Upper lobe of left lung (tissue), 6 donors: Measurements from ENCODE around the gene DVL3. TPM values are rescaled to one million over a fixed set of nuclear protein-coding genes. Genes with fewer than 3 reads are reported as not detected.

Experiments used
- ATAC-seq, 2 donors: fragments of 200-7000 bp; cut with Tn5 transposase; one replicate each; pipeline ENCODE4 v1.9.1; 2022; ENCODE audit warnings: mild to moderate bottlenecking in 2 of 2, moderate library complexity in 2 of 2; ENCODE audit not compliant: low FRiP score in 2 of 2
- DNase-seq, 2 donors: peaks; one replicate each; pipeline ENCODE4 v3.0.0-alpha.2; 2019 to 2020
- H3K27ac ChIP-seq, 4 donors: fragments of 200-600 bp; sonication (generic); one replicate each; pipeline ENCODE4 v1.5.1; 2016 to 2019
- H3K27me3 ChIP-seq, 4 donors: fragments of 200-600 bp; sonication (generic); one replicate each; pipeline ENCODE4 v1.5.1; 2017 to 2019
- H3K36me3 ChIP-seq, 4 donors: fragments of 200-600 bp; sonication (generic); one replicate each; pipeline ENCODE4 v1.5.1; 2016 to 2019
- H3K4me1 ChIP-seq, 4 donors: fragments of 200-600 bp; sonication (generic); one replicate each; pipeline ENCODE4 v1.5.1; 2018 to 2019
- H3K4me3 ChIP-seq, 4 donors: fragments of 200-600 bp; sonication (generic); one replicate each; pipeline ENCODE4 v1.5.1; 2017 to 2019; ENCODE audit warnings: mild to moderate bottlenecking in 2 of 4, moderate library complexity in 1 of 4
- H3K9me3 ChIP-seq, 4 donors: fragments of 200-600 bp; sonication (generic); one replicate each; pipeline ENCODE4 v1.5.1; 2018 to 2019
- EP300 ChIP-seq, 4 donors: sonication (generic); formaldehyde crosslinking; IDR thresholded peaks; one replicate each; pipeline ENCODE4 v1.5.1; 2017; ENCODE audit warnings: antibody characterized with exemption in 4 of 4, control low read depth in 2 of 4
- POLR2A ChIP-seq, 4 donors: fragments of 450-650 bp; IDR thresholded peaks; one replicate each; pipeline ENCODE4 v1.5.1; 2016 to 2017; ENCODE audit warnings: antibody characterized with exemption in 4 of 4, mild to moderate bottlenecking in 2 of 4
- POLR2AphosphoS5 ChIP-seq, 2 donors: sonication (generic); formaldehyde crosslinking; IDR thresholded peaks; one replicate each; pipeline ENCODE4 v1.5.1; 2017; ENCODE audit warnings: antibody characterized with exemption in 2 of 2
- WGBS, 2 donors: methylation state at CpG; one replicate each; pipeline ENCODE4 v1.1.5; 2017 to 2018; 5-methylcytosine and 5-hydroxymethylcytosine counted together
- total RNA-seq, 6 donors: library from RNA; depleted of rRNA in 4 of 6; stranded (reverse); fragments of >200 nt in 4 of 6; gene quantifications; one replicate each; pipeline versions ENCODE4 v1.1.0 to v1.2.1, GENCODE V29; 2016 to 2021
- TF ChIP-seq, protein P1 (sequence below), 6 experiments: fragments of 450-650 bp in 4 of 6; fragments of 200-600 bp in 2 of 6; sonication (generic) in 2 of 6; IDR thresholded peaks; one replicate each; pipeline ENCODE4 v1.5.1; 2016 to 2019; ENCODE audit warnings: antibody characterized with exemption in 6 of 6
- donor health status: DM: no; HTN: no; CAD: no; lungs with moderate emphysema.
- donor health status: DM: no; HTN: yes; CAD: no; lungs with severe emphysema.

Gene DVL3
- total RNA-seq, 6 donors from 2014 or later = 36.5 to 106 (median 62.8) TPM

DNA sequence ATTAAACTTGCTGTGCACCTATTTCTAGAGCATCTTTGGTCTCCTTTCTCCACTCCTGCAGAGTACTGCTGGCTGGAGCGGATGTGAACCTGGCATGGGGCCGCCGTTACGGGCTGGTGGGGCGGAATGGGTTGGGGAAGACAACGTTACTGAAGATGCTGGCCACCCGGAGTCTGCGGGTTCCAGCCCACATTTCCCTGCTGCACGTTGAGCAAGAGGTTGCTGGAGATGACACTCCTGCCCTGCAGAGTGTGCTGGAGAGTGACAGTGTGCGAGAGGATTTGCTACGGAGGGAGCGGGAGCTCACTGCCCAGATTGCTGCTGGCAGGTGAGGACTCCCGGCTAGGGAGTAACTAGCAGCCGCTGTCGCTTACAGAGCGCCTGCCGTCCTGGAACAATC, 32.9 kb downstream of the DVL3 start:
- H3K27me3 ChIP-seq = no peaks in the 10 kb centered on the region
- H3K4me3 ChIP-seq = no peak overlapping the region
- no peak for ATAC-seq
- peaks cover 39 to 71% (median 63%) of the 10 kb centered on the region in 4 donors for H3K36me3 ChIP-seq
- DNase-seq = no peak
- no peak overlapping the region for H3K27ac ChIP-seq
- H3K9me3 ChIP-seq = no peaks in the 10 kb centered on the region
- H3K4me1 ChIP-seq = peaks cover 16 to 28% (median 20%) of the 10 kb centered on the region in 4 donors
- TF ChIP-seq POLR2AphosphoS5 (IDR thresholded peaks at IDR 0.05) (no peak), EP300 (IDR thresholded peaks at IDR 0.05) (no peak), POLR2A (IDR thresholded peaks at IDR 0.05) (no peak)
- TF ChIP-seq, protein P1, sequence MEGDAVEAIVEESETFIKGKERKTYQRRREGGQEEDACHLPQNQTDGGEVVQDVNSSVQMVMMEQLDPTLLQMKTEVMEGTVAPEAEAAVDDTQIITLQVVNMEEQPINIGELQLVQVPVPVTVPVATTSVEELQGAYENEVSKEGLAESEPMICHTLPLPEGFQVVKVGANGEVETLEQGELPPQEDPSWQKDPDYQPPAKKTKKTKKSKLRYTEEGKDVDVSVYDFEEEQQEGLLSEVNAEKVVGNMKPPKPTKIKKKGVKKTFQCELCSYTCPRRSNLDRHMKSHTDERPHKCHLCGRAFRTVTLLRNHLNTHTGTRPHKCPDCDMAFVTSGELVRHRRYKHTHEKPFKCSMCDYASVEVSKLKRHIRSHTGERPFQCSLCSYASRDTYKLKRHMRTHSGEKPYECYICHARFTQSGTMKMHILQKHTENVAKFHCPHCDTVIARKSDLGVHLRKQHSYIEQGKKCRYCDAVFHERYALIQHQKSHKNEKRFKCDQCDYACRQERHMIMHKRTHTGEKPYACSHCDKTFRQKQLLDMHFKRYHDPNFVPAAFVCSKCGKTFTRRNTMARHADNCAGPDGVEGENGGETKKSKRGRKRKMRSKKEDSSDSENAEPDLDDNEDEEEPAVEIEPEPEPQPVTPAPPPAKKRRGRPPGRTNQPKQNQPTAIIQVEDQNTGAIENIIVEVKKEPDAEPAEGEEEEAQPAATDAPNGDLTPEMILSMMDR (IDR thresholded peaks at IDR 0.05) = no peak
- WGBS, 2 donors = 90 to 95% methylated on average over 17 of the region's 17 CpGs

DNA sequence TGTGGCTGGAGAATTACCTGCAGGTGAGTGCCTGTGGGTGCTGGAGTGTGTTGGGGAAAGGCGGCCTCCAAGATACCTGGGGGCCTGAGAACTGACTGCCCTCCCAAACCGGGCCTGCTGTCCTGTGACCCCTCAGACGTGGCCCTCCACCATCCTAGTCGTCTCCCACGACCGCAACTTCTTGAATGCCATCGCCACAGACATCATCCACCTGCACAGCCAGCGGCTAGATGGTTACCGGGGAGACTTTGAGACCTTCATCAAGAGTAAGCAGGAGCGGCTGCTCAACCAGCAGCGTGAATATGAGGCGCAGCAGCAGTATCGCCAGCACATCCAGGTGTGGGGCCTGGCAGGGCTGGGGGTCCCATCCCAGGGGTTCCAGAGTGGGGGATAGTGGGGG, 34.2 kb downstream of the DVL3 start:
- H3K9me3 ChIP-seq = no peaks in the 10 kb centered on the region
- no peak for DNase-seq
- no peaks in the 10 kb centered on the region for H3K27me3 ChIP-seq
- 93 to 100% methylated on average over 5 to 13 of the region's 13 CpGs for WGBS, 2 donors
- H3K27ac ChIP-seq = no peak overlapping the region
- H3K4me3 ChIP-seq = no peak overlapping the region
- peaks cover 40 to 71% (median 64%) of the 10 kb centered on the region in 4 donors for H3K36me3 ChIP-seq
- peaks cover 16 to 28% (median 20%) of the 10 kb centered on the region in 4 donors for H3K4me1 ChIP-seq
- ATAC-seq = no peak
- TF ChIP-seq, protein P1 (IDR thresholded peaks at IDR 0.05) = no peak
- no peak for TF ChIP-seq POLR2AphosphoS5 (IDR thresholded peaks at IDR 0.05)
- no peak for TF ChIP-seq POLR2A (IDR thresholded peaks at IDR 0.05)
- TF ChIP-seq EP300 (IDR thresholded peaks at IDR 0.05) = no peak

DNA sequence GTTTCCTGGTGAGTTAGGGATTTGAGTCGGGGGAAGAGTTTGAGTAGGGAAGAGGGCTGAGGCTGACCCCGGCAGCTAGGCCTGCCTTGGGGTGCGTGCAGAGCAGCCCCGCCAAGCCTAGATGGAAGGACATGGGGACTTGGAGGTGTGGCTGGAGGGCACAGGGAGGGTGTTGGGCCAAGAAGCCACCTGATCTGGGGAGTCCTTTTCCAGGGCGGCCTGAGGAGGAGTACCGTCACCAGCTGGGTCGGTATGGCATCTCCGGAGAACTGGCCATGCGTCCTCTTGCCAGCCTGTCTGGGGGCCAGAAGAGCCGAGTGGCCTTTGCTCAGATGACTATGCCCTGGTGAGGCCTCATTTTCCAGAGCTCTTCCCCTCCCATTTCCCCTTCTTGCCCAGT, 37.7 kb downstream of the DVL3 start:
- WGBS, 2 donors = 95% methylated on average over 9 to 10 of the region's 10 CpGs
- no peak for ATAC-seq
- no peak for TF ChIP-seq POLR2A (IDR thresholded peaks at IDR 0.05)
- TF ChIP-seq POLR2AphosphoS5 (IDR thresholded peaks at IDR 0.05) = no peak
- TF ChIP-seq, protein P1 (IDR thresholded peaks at IDR 0.05) = no peak
- no peak for TF ChIP-seq EP300 (IDR thresholded peaks at IDR 0.05)

DNA sequence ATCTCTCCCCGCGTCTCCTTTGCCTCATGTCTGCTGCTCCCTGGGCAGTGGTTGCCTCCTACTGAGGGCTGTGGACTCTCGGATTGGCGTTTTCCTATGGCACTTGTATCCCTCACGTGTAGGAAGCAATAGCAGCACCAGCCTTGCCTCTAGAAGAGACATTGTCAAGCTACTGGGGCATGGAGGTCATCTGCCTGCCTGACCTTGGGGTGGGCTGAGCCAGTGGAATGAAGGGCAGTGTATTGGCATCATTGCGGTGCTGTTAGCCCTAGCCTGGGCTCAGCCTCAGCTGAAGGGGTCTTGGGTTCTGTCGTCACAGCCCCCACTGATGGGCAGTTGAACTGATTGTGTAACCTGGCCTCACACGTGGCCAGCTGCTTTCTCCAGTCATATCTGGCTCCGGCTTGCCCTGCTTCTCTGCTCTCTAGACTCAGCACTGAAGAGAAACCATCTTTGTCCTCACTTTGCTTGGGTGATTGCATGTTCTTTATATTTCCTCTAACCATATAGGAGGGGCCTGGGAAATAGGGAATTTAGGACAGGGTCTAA, 38.9 kb downstream of the DVL3 start:
- ATAC-seq = no peak
- H3K4me1 ChIP-seq = no peaks in the 10 kb centered on the region
- no peak for TF ChIP-seq POLR2A (IDR thresholded peaks at IDR 0.05)
- no peak for TF ChIP-seq POLR2AphosphoS5 (IDR thresholded peaks at IDR 0.05)
- TF ChIP-seq, protein P1 (IDR thresholded peaks at IDR 0.05) = no peak
- TF ChIP-seq EP300 (IDR thresholded peaks at IDR 0.05) = no peak
- no peaks in the 10 kb centered on the region for H3K27me3 ChIP-seq
- DNase-seq = no peak
- H3K27ac ChIP-seq = no peak overlapping the region
- WGBS, 2 donors = 87 to 89% methylated on average over 8 to 9 of the region's 9 CpGs
- H3K9me3 ChIP-seq = no peaks in the 10 kb centered on the region
- peaks cover 43 to 77% (median 67%) of the 10 kb centered on the region in 4 donors for H3K36me3 ChIP-seq
- H3K4me3 ChIP-seq = no peak overlapping the region

More for the DNA sequence above, 37.7 kb downstream of the DVL3 start:
- Histone ChIP-seq H3K36me3 (peaks cover 43 to 89% (median 78%) of the 10 kb centered on the region in 4 donors), H3K4me1 (peaks cover 0 to 8% (median under 1%) of the 10 kb centered on the region in 4 donors), H3K9me3 (no peaks in the 10 kb centered on the region), H3K4me3 (no peak overlapping the region), H3K27me3 (no peaks in the 10 kb centered on the region), H3K27ac (no peak overlapping the region)
- no peak for DNase-seq

DNA sequence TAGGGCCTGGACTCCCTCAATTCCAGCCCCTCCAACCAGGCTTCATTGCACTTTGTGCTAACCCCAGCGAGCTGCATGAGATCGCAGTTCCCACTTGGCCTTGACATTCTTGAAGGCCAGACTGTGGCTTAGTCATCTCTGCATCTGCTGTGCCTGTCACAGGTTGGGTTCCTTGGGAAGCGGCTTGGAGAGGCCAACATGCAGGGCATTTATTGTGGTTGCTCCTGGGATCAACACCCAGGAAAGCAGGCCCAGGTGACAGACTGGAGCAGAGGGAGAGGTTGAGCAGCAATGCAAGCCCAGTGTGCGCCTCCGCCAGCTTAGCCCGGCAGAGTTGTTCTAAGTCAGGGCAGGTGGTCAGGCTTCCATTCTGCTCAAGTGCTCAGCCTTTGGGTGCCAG, 41.4 kb downstream of the DVL3 start:
- DNase-seq (no peak), ATAC-seq (no peak)
- Histone ChIP-seq H3K9me3 (no peaks in the 10 kb centered on the region), H3K4me3 (no peak overlapping the region), H3K4me1 (no peaks in the 10 kb centered on the region), H3K27ac (no peak overlapping the region), H3K36me3 (peaks cover 25 to 52% (median 45%) of the 10 kb centered on the region in 4 donors), H3K27me3 (no peaks in the 10 kb centered on the region)
- WGBS, 2 donors = 96% methylated on average over 4 to 6 of the region's 6 CpGs
- TF ChIP-seq EP300 (IDR thresholded peaks at IDR 0.05) = no peak
